Naive thymus-derived CD4-positive, alpha-beta T cell (primary cell): ENCODE results near the gene NTRK2. TPM values are rescaled to one million over a fixed set of nuclear protein-coding genes. Genes with fewer than 3 reads are reported as not detected.

Experiments
- ATAC-seq: fragments of 150-1000 bp; cut with Tn5 transposase; 2 replicates; pipeline ENCODE4 v1.10.0; 2021; ENCODE audit warnings: mild to moderate bottlenecking, moderate library complexity
- CTCF ChIA-PET: fragments of 350-600 bp; sonication (Branson Sonifier 250); formaldehyde crosslinking; loops from one replicate; lab custom pipeline; 2021; ENCODE audit warnings: antibody characterized with exemption; lab: Charles Lee
- POLR2A ChIA-PET: fragments of 350-600 bp; sonication (Branson Sonifier 250); formaldehyde crosslinking; loops from one replicate; lab custom pipeline; 2021; ENCODE audit warnings: antibody characterized with exemption, inconsistent platforms; lab: Charles Lee
- DNase-seq, 9 donors: peaks; one replicate each; pipeline versions ENCODE4 v3.0.0 to v3.0.0-alpha.2; 2020 to 2022; ENCODE audit warnings: mixed read lengths in 1 of 9
- H3K27ac ChIP-seq: one replicate; pipeline ENCODE4 v1.7.0; 2013; ENCODE audit warnings: mild to moderate bottlenecking, low read depth, low read length, moderate library complexity
- H3K27me3 ChIP-seq, 2 donors: one replicate each; pipeline ENCODE4 v1.7.0; 2013; ENCODE audit warnings: low read length in 2 of 2, mild to moderate bottlenecking in 2 of 2, moderate library complexity in 2 of 2; ENCODE audit not compliant: control insufficient read depth in 2 of 2, insufficient read depth in 2 of 2
- H3K36me3 ChIP-seq, 3 experiments: 1 replicate in 2 of 3; 2 replicates in 1 of 3; pipeline ENCODE4 v1.7.0; 2013; ENCODE audit warnings: low read length in 3 of 3, mild to moderate bottlenecking in 3 of 3, moderate library complexity in 1 of 3; ENCODE audit not compliant: insufficient read depth in 3 of 3, control insufficient read depth in 2 of 3
- H3K4me1 ChIP-seq, 2 donors: one replicate each; pipeline ENCODE4 v1.7.0; 2013; ENCODE audit warnings: low read length in 2 of 2, mild to moderate bottlenecking in 2 of 2, moderate library complexity in 1 of 2; ENCODE audit not compliant: control insufficient read depth in 2 of 2, insufficient read depth in 2 of 2
- H3K4me3 ChIP-seq: 2 replicates; pipeline ENCODE4 v1.7.0; 2013; ENCODE audit warnings: mild to moderate bottlenecking, low read length
- H3K9me3 ChIP-seq, 3 experiments: 1 replicate in 2 of 3; 2 replicates in 1 of 3; pipeline ENCODE4 v1.7.0; 2013; ENCODE audit warnings: low read length in 3 of 3; ENCODE audit not compliant: control insufficient read depth in 2 of 3
- H3K27ac Mint-ChIP-seq, 9 donors: one replicate each; pipeline ENCODE4 v1.8.0; 2020 to 2022; ENCODE audit warnings: mixed read lengths in 9 of 9, mild to moderate bottlenecking in 8 of 9, moderate library complexity in 5 of 9, inconsistent platforms in 2 of 9
- H3K27me3 Mint-ChIP-seq, 5 donors: one replicate each; pipeline ENCODE4 v1.8.0; 2021 to 2022; ENCODE audit warnings: mixed read lengths in 5 of 5, mild to moderate bottlenecking in 1 of 5
- H3K36me3 Mint-ChIP-seq, 5 donors: one replicate each; pipeline ENCODE4 v1.8.0; 2020 to 2022; ENCODE audit warnings: mixed read lengths in 5 of 5, mild to moderate bottlenecking in 3 of 5, inconsistent platforms in 1 of 5
- H3K4me1 Mint-ChIP-seq, 7 donors: one replicate each; pipeline ENCODE4 v1.8.0; 2020 to 2022; ENCODE audit warnings: mixed read lengths in 7 of 7, mild to moderate bottlenecking in 3 of 7, inconsistent platforms in 1 of 7
- H3K4me3 Mint-ChIP-seq, 10 donors: one replicate each; pipeline ENCODE4 v1.8.0; 2020 to 2022; ENCODE audit warnings: mild to moderate bottlenecking in 10 of 10, mixed read lengths in 10 of 10, moderate library complexity in 6 of 10, inconsistent platforms in 2 of 10
- H3K9me3 Mint-ChIP-seq, 11 donors: one replicate each; pipeline ENCODE4 v1.8.0; 2020 to 2022; ENCODE audit warnings: mixed read lengths in 11 of 11, mild to moderate bottlenecking in 4 of 11, inconsistent platforms in 1 of 11, moderate library complexity in 1 of 11
- intact Hi-C, 2 donors: fragments of 100-400 bp; cut with micrococcal nuclease; formaldehyde crosslinking; loops; one replicate each; pipeline ENCODE4 v1.15.1; 2023
- polyA plus RNA-seq, 2 donors: library from polyadenylated mRNA; unstranded; fragments of 300-500 nt; fragmentation: Illumina TruSeq; gene quantifications; one replicate each; pipeline ENCODE4 v1.2.3, GENCODE V29; 2021
- total RNA-seq, 6 experiments: library from RNA in 5 of 6; stranded (reverse) in 5 of 6; gene quantifications; 1 replicate in 5 of 6; 2 replicates in 1 of 6; pipeline ENCODE4 v1.2.3 and lab custom pipeline; 2021 to 2026

The NTRK2 gene
- total and polyA plus RNA-seq, 7 experiments from 2014 or later = 0.07 to 1.2 TPM; not detected in 5

DNA sequence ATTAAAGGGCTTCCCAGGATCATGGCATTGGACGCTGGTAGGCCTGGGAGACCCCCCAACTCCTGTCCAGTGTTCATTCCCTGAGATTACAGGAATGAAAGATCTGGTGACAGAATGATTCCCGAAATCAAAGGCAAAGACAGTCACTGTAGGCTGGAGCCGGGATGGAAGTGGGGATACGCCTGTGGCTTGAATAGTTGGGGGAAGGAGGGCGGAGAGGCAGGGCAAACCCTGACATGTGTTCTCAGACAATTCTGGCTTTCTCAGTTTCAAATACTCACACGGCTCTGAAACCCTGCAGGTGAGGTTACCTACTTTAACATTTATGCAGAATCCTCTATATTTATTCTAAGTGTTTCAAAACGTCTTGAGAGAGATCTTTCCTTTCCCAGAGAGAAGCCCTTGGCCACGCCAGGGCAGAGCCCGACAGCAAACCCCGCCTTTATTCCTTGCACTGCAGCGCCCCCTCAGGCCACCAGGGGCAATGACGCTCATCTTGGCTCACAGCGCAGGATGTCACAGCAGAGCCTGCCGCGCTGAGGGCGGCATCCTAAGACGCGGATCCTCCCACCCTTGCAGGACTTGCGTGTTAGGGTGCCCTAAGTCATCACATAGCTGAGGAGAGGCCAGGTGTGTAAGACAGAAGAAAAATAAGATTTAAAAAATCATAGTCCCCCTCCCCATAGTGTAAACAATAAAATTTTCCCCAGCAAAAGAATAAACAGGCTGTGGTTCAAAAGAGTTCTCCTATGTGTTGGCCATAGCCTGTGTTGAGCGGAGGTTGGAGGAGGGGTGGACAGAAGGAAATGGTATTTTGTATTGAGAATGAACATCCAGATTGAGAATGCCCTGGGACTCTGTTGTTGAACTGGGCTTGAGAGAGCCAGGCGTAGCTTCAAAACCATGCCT lies 284.5 kb downstream of the NTRK2 start:
- H3K36me3 Mint-ChIP-seq = no peaks in the 10 kb centered on the region
- H3K27ac Mint-ChIP-seq = no peak overlapping the region
- Histone ChIP-seq H3K4me3 (no peak overlapping the region), H3K27me3 (no peaks in the 10 kb centered on the region), H3K4me1 (no peaks in the 10 kb centered on the region), H3K27ac (no peak overlapping the region), H3K36me3 (no peaks in the 10 kb centered on the region), H3K9me3 (no peaks in the 10 kb centered on the region)
- ATAC-seq = peak; percentile 66
- CTCF ChIA-PET = no interaction called here
- peaks cover 0 to 8% (median 0%) of the 10 kb centered on the region in 11 donors for H3K9me3 Mint-ChIP-seq
- H3K4me1 Mint-ChIP-seq = peaks cover 0 to 4% (median 0%) of the 10 kb centered on the region in 7 donors
- POLR2A ChIA-PET = no interaction called here
- intact Hi-C loops = loop anchor here in 1 of 2 donors (1.0 to 2.0 kb wide), 3 partner anchors 257 to 557 kb away; no protein-coding TSS in a partner anchor
- peak in 3 of 9 donors; percentile 1 to 63 (median 14) for DNase-seq
- H3K27me3 Mint-ChIP-seq = peaks cover 6 to 41% (median 14%) of the 10 kb centered on the region in 5 donors
- no peak overlapping the region for H3K4me3 Mint-ChIP-seq

DNA sequence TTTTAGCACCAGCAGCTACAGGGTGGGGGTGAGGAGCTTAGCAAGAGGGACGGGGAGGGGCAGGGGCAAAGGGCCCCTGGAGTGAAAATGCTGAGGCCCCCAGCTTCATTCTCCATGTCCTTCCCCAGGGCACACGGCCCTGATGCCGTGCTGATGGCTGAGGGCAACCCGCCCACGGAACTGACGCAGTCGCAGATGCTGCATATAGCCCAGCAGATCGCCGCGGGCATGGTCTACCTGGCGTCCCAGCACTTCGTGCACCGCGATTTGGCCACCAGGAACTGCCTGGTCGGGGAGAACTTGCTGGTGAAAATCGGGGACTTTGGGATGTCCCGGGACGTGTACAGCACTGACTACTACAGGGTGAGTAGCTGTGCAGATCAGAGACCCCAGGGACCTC lies 285.6 kb downstream of the NTRK2 start:
- CTCF ChIA-PET = no interaction called here
- H3K4me3 Mint-ChIP-seq = no peak overlapping the region
- POLR2A ChIA-PET = no interaction called here
- Histone ChIP-seq H3K36me3 (no peaks in the 10 kb centered on the region), H3K27me3 (no peaks in the 10 kb centered on the region), H3K9me3 (no peaks in the 10 kb centered on the region), H3K4me1 (no peaks in the 10 kb centered on the region), H3K4me3 (no peak overlapping the region), H3K27ac (no peak overlapping the region)
- intact Hi-C loops = loop anchor here in 1 of 2 donors (2.0 kb wide), 1 partner anchor 558 kb away; no protein-coding TSS in a partner anchor
- H3K4me1 Mint-ChIP-seq = peaks cover 0 to 4% (median 0%) of the 10 kb centered on the region in 7 donors
- H3K27ac Mint-ChIP-seq = no peak overlapping the region
- ATAC-seq = no peak
- H3K9me3 Mint-ChIP-seq = peaks cover 0 to 8% (median 0%) of the 10 kb centered on the region in 11 donors
- DNase-seq = no peak
- peaks cover 6 to 41% (median 14%) of the 10 kb centered on the region in 5 donors for H3K27me3 Mint-ChIP-seq
- no peaks in the 10 kb centered on the region for H3K36me3 Mint-ChIP-seq

DNA sequence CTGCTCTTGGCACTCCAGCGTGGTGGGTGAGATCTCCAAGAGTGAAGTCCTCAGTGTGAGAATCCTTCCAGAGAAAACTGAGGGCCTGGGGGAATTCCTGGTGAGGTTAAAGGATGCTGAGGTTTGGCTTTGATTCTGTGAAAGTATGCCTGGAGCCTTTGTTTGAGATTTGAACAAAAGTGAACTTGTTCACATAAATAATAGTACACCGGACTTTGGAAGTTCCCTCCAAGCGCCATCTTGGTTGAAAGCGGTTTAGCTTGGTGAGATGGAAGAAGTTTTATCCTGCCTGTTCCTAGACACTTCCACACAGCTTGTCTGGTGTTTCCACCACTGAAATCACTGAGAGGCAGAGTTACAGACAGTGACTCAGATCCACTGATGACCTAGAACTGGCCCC lies 286.4 kb downstream of the NTRK2 start:
- Histone ChIP-seq H3K4me1 (no peaks in the 10 kb centered on the region), H3K27ac (no peak overlapping the region), H3K4me3 (no peak overlapping the region), H3K27me3 (no peaks in the 10 kb centered on the region), H3K9me3 (no peaks in the 10 kb centered on the region), H3K36me3 (no peaks in the 10 kb centered on the region)
- Mint-ChIP-seq H3K4me1 (peaks cover 0 to 4% (median 0%) of the 10 kb centered on the region in 7 donors), H3K27me3 (peaks cover 6 to 41% (median 14%) of the 10 kb centered on the region in 5 donors), H3K36me3 (no peaks in the 10 kb centered on the region), H3K9me3 (peaks cover 0 to 8% (median under 1%) of the 10 kb centered on the region in 11 donors), H3K27ac (no peak overlapping the region), H3K4me3 (no peak overlapping the region)
- ChIA-PET POLR2A (no interaction called here), CTCF (no interaction called here)
- DNase-seq = no peak
- ATAC-seq = no peak
- intact Hi-C loops = loop anchor here in 1 of 2 donors (2.0 kb wide), 1 partner anchor 559 kb away; no protein-coding TSS in a partner anchor

DNA sequence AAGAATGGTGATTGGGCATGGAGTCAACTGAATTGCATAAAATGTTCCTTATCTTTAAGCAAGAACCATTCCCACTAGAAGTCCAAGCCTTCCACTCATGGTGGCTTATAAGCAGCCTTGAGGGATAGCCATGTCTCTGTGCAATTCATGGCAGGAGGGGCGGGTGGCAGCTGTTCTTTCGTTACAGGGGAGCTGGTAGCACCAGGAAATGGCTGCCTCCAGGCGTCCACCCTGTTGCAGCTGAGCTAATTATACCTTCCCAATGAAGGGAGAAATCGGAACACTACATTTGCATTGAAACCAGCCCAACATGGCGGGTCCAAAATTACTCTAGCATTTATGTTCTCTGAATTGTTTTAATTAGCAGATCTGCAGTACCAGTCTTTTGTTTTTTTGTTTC lies 289.8 kb downstream of the NTRK2 start:
- Mint-ChIP-seq H3K27me3 (peaks cover 0 to 28% (median 12%) of the 10 kb centered on the region in 5 donors), H3K4me1 (no peaks in the 10 kb centered on the region), H3K4me3 (no peak overlapping the region), H3K36me3 (no peaks in the 10 kb centered on the region), H3K27ac (no peak overlapping the region), H3K9me3 (peaks cover 0 to 9% (median 2%) of the 10 kb centered on the region in 11 donors)
- Histone ChIP-seq H3K4me3 (no peak overlapping the region), H3K27me3 (no peaks in the 10 kb centered on the region), H3K9me3 (no peaks in the 10 kb centered on the region), H3K4me1 (no peaks in the 10 kb centered on the region), H3K27ac (no peak overlapping the region), H3K36me3 (no peaks in the 10 kb centered on the region)
- intact Hi-C loops = no loop called here
- no peak for DNase-seq
- POLR2A ChIA-PET = no interaction called here
- ATAC-seq = no peak
- CTCF ChIA-PET = no interaction called here

DNA sequence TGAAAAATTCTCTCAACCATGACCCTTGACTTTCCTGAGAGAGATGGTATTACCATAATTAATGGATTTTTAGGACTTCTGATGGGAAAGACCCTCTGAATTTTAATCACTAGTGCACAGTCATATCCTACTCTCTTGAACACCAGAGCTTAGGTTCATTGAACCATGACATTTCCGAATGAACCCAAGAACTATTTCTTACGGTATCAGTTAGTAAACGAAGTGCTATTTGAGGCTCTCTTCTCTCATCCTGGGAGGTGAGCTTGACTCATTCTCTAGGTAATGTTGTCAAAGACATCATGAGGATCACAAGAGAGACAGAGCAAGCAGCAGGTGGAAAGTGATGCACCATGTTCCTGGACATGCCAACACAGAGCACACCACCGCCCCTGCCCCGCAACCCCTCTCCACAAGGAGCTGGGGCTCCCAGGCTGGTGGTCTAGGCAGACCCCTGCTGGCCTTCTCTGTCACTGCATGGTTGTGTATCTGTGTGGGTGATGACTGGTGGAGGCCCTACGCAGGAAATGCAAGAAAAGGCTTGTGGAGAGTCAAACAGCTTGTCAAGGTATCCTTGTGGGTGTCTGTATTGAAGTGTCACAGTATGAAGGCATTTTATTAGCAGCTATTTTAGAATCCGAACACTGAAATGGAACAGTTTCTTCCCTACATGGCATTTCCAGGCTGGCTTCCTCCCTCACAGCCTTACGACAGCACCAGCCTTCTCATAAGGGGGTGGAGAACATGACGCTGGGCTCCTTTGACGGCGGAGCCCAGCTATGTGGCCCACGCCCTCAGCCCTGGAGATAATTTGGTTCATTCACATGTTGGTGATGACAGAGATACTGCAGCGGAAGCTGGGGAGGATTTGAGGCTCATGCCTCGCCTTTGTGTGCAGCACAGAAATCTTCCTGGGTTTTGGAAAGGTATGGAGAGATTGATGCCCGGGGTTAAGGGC lies 297.6 kb downstream of the NTRK2 start:
- H3K4me3 ChIP-seq = no peak overlapping the region
- Mint-ChIP-seq H3K27me3 (peaks cover 2 to 17% (median 7%) of the 10 kb centered on the region in 5 donors), H3K4me1 (no peaks in the 10 kb centered on the region), H3K36me3 (no peaks in the 10 kb centered on the region), H3K9me3 (peaks cover 0 to 4% (median 0%) of the 10 kb centered on the region in 11 donors), H3K4me3 (no peak overlapping the region), H3K27ac (no peak overlapping the region)
- H3K27ac ChIP-seq = no peak overlapping the region
- intact Hi-C loops = no loop called here
- ATAC-seq = no peak
- no peak for DNase-seq
- H3K27me3 ChIP-seq = no peaks in the 10 kb centered on the region
- no peaks in the 10 kb centered on the region for H3K9me3 ChIP-seq
- ChIA-PET CTCF (no interaction called here), POLR2A (no interaction called here)
- no peaks in the 10 kb centered on the region for H3K4me1 ChIP-seq
- H3K36me3 ChIP-seq = no peaks in the 10 kb centered on the region

DNA sequence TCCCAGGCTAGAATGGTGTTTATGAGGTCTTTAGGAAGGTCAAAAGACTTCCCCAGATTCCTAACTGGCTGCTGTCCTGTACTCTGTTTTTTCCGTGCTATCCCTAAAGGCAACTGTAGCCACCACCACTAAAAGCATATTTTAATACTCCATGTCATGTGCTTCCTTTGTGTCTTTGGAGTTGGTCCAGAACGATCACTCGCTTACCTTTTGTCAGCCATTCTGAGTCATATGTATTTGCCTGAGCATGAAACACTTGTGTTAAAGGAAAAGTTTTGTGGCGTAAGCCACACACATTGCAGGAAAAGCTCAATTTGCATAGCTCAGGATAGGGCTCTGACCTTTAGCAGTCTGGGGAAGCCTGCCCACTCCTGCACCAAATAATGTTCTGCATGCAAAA lies 299.6 kb downstream of the NTRK2 start:
- POLR2A ChIA-PET = no interaction called here
- intact Hi-C loops = no loop called here

More for the DNA sequence above, 299.6 kb downstream of the NTRK2 start:
- Histone ChIP-seq H3K9me3 (no peaks in the 10 kb centered on the region), H3K4me3 (no peak overlapping the region), H3K27me3 (no peaks in the 10 kb centered on the region), H3K27ac (no peak overlapping the region), H3K36me3 (no peaks in the 10 kb centered on the region), H3K4me1 (no peaks in the 10 kb centered on the region)
- Mint-ChIP-seq H3K36me3 (no peaks in the 10 kb centered on the region), H3K9me3 (peaks cover 0 to 4% (median 0%) of the 10 kb centered on the region in 11 donors), H3K4me1 (no peaks in the 10 kb centered on the region), H3K27ac (no peak overlapping the region), H3K4me3 (no peak overlapping the region), H3K27me3 (peaks cover 2 to 15% (median 7%) of the 10 kb centered on the region in 5 donors)
- CTCF ChIA-PET = interaction anchor here (0.6 kb wide), 1 partner anchor 1233 kb away, joined by 4 read pairs; no protein-coding TSS in a partner anchor
- ATAC-seq = no peak
- DNase-seq = no peak
